Adrenal gland (tissue), 12 donors: ENCODE measurements around the gene KCNA5. TPM values are rescaled to one million over a fixed set of nuclear protein-coding genes. Genes with fewer than 3 reads are reported as not detected.

ENCODE experiments used
- DNase-seq, 7 donors: peaks; one replicate each; pipeline ENCODE4 v3.0.0-alpha.2; 2019 to 2020
- H3K27ac ChIP-seq, 5 donors: fragments of 200-600 bp; sonication (generic) in 4 of 5; 1 replicate in 3 of 5; 2 replicates in 2 of 5; pipeline versions ENCODE4 v1.5.1 to v1.8.0; 2016 to 2020; ENCODE audit warnings: mild to moderate bottlenecking in 1 of 5
- H3K27me3 ChIP-seq: fragments of 200-600 bp; 2 replicates; pipeline ENCODE4 v1.8.0; 2021
- H3K36me3 ChIP-seq, 2 donors: fragments of 200-600 bp; replicated peaks in 1 of 2; 1 replicate in 1 of 2; 2 replicates in 1 of 2; pipeline versions ENCODE4 v1.5.1 to v1.8.0; 2018 to 2022
- H3K4me1 ChIP-seq, 2 donors: fragments of 200-600 bp; replicated peaks in 1 of 2; 1 replicate in 1 of 2; 2 replicates in 1 of 2; pipeline versions ENCODE4 v1.5.1 to v1.8.0; 2018 to 2021
- H3K4me3 ChIP-seq, 4 donors: fragments of 200-600 bp; sonication (generic) in 3 of 4; one replicate each; pipeline ENCODE4 v1.5.1; 2016 to 2018
- H3K9me3 ChIP-seq, 3 donors: fragments of 200-600 bp; sonication (generic) in 1 of 3; replicated peaks in 1 of 3; 1 replicate in 2 of 3; 2 replicates in 1 of 3; pipeline versions ENCODE4 v1.5.1 to v1.8.0; 2016 to 2021
- POLR2A ChIP-seq, 2 donors: fragments of 450-650 bp; IDR thresholded peaks; one replicate each; pipeline ENCODE4 v1.6.1; 2017; ENCODE audit warnings: antibody characterized with exemption in 2 of 2, mild to moderate bottlenecking in 2 of 2, moderate library complexity in 1 of 2
- WGBS, 4 donors: extraction: QIAGEN DNeasy Blood & Tissue Kit in 2 of 4; methylation state at CpG; one replicate each; pipeline versions ENCODE4 v1.1.5 to v1.1.7; 2013 to 2017; 5-methylcytosine and 5-hydroxymethylcytosine counted together
- intact Hi-C, 2 donors: fragments of 100-400 bp; cut with DNase I; formaldehyde crosslinking; loops; one replicate each; pipeline versions ENCODE4 v1.14.1 to v1.15.0; 2022 to 2023
- polyA plus RNA-seq, 3 donors: library from polyadenylated mRNA; stranded (reverse); fragments of 200-250 nt in 2 of 3; fragments of 350-450 nt in 1 of 3; fragmentation: Illumina TruSeq in 1 of 3; extraction: RNeasy Lipid Tissue Mini Kit (QIAGEN cat#74804) in 1 of 3; gene quantifications; one replicate each; pipeline ENCODE4 v1.2.3, GENCODE V29; 2013 to 2014
- total RNA-seq, 9 donors: library from RNA; depleted of rRNA in 4 of 9; stranded (reverse); fragments of >200 nt in 4 of 9; fragments of 120-200 nt in 1 of 9; fragmentation: NEBNext Ultra II Directional in 1 of 9; extraction: Animal tissue kit (Norgen Biotek cat#: 25700) in 1 of 9; gene quantifications; one replicate each; pipeline versions ENCODE4 v1.1.0 to v1.2.4, GENCODE V29; 2013 to 2023
- TF ChIP-seq, protein P1 (sequence below), 6 experiments: fragments of 450-650 bp in 4 of 6; fragments of 200-600 bp in 2 of 6; sonication (generic) in 1 of 6; IDR thresholded peaks; 1 replicate in 5 of 6; 2 replicates in 1 of 6; pipeline versions ENCODE4 v1.5.1 to v1.8.0; 2016 to 2021; ENCODE audit warnings: antibody characterized with exemption in 6 of 6, mild to moderate bottlenecking in 2 of 6, moderate library complexity in 1 of 6
- donor health status: healthy with polysubstance abuse.
- donor health status: Bipolar disorder and iron deficiency.
- donor health status: DM: yes; HTN: yes; CAD: no.
- donor health status: DM: no; HTN: no; CAD: no.
- donor health status: DM: no; HTN: no; CAD: no.
- donor health status: DM: yes; HTN: yes; CAD: no.

KCNA5 gene
- total and polyA plus RNA-seq, 12 donors, result 0.07 to 0.98 (median 0.23) TPM; not detected in 4

DNA sequence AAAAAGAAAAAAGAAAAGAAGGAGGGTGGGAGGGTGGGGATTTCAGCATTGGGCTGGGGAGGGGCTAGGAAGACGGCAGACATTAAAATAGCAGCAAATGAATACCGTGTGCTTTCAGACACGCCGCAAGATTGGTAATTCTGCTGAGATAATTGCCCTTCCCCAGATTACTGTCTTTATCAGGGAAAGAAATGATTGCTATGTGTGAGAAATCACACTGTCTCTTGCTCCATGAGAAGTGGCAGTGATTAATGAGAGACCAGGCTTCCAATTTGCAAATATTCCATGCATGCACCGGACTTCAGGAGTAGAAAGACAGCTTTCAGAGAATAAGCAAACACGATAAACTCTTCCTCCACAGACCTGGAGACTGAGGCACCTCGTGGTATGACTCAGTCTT, 7.6 kb upstream of the KCNA5 start:
- intact Hi-C loops, result no loop called here
- no peak overlapping the region for H3K4me3 ChIP-seq
- 81 to 83% (median 83%) methylated on average over 7 of the region's 7 CpGs for WGBS, 4 donors
- DNase-seq, result no peak
- H3K27me3 ChIP-seq, result no peaks in the 10 kb centered on the region
- no peaks in the 10 kb centered on the region for H3K9me3 ChIP-seq
- no peaks in the 10 kb centered on the region for H3K36me3 ChIP-seq
- no peak overlapping the region for H3K27ac ChIP-seq
- H3K4me1 ChIP-seq, result peaks cover 0 to 5% of the 10 kb centered on the region in 2 donors
- TF ChIP-seq, protein P1, sequence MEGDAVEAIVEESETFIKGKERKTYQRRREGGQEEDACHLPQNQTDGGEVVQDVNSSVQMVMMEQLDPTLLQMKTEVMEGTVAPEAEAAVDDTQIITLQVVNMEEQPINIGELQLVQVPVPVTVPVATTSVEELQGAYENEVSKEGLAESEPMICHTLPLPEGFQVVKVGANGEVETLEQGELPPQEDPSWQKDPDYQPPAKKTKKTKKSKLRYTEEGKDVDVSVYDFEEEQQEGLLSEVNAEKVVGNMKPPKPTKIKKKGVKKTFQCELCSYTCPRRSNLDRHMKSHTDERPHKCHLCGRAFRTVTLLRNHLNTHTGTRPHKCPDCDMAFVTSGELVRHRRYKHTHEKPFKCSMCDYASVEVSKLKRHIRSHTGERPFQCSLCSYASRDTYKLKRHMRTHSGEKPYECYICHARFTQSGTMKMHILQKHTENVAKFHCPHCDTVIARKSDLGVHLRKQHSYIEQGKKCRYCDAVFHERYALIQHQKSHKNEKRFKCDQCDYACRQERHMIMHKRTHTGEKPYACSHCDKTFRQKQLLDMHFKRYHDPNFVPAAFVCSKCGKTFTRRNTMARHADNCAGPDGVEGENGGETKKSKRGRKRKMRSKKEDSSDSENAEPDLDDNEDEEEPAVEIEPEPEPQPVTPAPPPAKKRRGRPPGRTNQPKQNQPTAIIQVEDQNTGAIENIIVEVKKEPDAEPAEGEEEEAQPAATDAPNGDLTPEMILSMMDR (IDR thresholded peaks at IDR 0.05), result no peak
- TF ChIP-seq POLR2A (IDR thresholded peaks at IDR 0.05), result no peak

DNA sequence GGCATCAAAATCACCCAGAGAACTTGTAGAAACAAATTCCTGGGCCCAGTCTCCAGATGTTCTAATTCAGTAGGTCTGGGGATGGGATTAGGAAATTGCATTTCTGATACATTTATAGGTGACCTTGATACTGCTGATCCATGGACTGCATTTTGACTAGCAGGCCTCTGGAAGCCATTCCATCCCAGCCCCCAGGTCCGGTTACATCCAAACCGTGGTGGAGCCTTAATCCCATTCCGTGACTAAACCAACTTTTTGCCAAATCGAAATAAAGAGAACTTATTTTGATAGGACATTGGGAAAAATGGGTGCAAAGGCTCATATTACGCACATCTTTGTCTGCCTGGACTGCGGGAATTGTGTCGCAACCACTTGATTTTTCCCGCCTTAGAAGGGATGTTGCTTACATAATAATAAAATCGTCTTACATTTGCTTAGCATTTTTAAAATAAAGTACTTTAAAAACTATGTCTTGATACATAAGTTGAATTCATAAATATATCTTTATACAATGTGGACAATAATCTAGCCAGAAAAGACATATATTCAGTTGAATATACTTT, 5.8 kb upstream of the KCNA5 start:
- no peak for DNase-seq
- no peaks in the 10 kb centered on the region for H3K36me3 ChIP-seq
- intact Hi-C loops, result no loop called here
- H3K9me3 ChIP-seq, result no peaks in the 10 kb centered on the region
- WGBS, 4 donors, result 80 to 82% (median 81%) methylated on average over 9 of the region's 9 CpGs
- peaks cover 3% of the 10 kb centered on the region for H3K27me3 ChIP-seq
- no peak overlapping the region for H3K4me3 ChIP-seq
- H3K4me1 ChIP-seq, result peaks cover 0 to 5% of the 10 kb centered on the region in 2 donors
- TF ChIP-seq, protein P1 (IDR thresholded peaks at IDR 0.05), result no peak
- TF ChIP-seq POLR2A (IDR thresholded peaks at IDR 0.05), result no peak
- H3K27ac ChIP-seq, result no peak overlapping the region

DNA sequence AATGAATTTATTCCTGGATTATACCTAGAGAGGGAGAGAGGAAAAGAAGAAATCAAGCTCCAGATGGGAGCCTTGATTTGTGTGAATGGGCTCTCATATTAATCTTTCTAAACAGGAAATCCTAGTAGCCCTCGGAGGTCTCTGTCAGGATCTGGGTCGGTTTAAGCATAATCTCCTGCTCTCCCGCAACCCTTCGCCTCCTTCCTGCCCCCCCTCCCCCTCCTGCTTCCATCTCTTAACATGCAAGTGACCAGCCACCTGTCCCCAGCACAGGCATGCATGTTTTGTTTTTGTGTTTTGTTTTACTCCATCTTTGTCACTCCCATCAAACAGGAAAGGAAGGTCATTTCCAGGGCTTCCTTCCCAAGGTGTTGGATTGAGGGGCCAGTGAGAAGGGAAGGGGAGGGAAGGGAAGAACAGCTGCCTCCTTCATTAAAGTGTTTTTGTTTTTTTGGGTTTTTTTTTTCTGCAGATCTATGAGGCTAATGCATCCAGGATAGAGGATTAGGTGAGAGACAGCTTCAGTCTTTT, 4.8 kb upstream of the KCNA5 start:
- no peaks in the 10 kb centered on the region for H3K36me3 ChIP-seq
- H3K27ac ChIP-seq, result no peak overlapping the region
- peaks cover 0 to 3% of the 10 kb centered on the region in 2 donors for H3K4me1 ChIP-seq
- H3K9me3 ChIP-seq, result no peaks in the 10 kb centered on the region
- TF ChIP-seq, protein P1 (IDR thresholded peaks at IDR 0.05), result no peak
- intact Hi-C loops, result no loop called here
- no peak for DNase-seq
- H3K27me3 ChIP-seq, result peaks cover 12% of the 10 kb centered on the region
- 13 to 23% (median 16%) methylated on average over 4 of the region's 4 CpGs for WGBS, 4 donors
- H3K4me3 ChIP-seq, result no peak overlapping the region

GRCh38 chr12:5039815-5040214, 3.9 kb upstream of the KCNA5 start:
- WGBS, 4 donors, result 55 to 77% (median 74%) methylated on average over 3 of the region's 3 CpGs
- H3K27ac ChIP-seq, result no peak overlapping the region
- intact Hi-C loops, result no loop called here
- TF ChIP-seq, protein P1 (IDR thresholded peaks at IDR 0.05), result no peak
- TF ChIP-seq POLR2A (IDR thresholded peaks at IDR 0.05), result no peak
- H3K4me1 ChIP-seq, result no peaks in the 10 kb centered on the region
- H3K36me3 ChIP-seq, result no peaks in the 10 kb centered on the region
- DNase-seq, result no peak
- no peaks in the 10 kb centered on the region for H3K9me3 ChIP-seq
- H3K4me3 ChIP-seq, result no peak overlapping the region
- H3K27me3 ChIP-seq, result peaks cover 21% of the 10 kb centered on the region
